A673 (cell line): ENCODE results near the gene UBXN2A. TPM values are rescaled to one million over a fixed set of nuclear protein-coding genes. Genes with fewer than 3 reads are reported as not detected.
"Not testable (repeated sequence)": the region's sequence is repeated elsewhere in the genome, so short reads cannot be mapped to it uniquely, and the experiment has no call there.

ENCODE experiments used
- BruUV-seq: library from RNA; stranded (reverse); fragments of 400-500 nt; replicated peaks from 2 replicates; lab custom pipeline; 2021; lab: Mats Ljungman, UMichigan
- CTCF ChIA-PET: fragments of 300-600 bp; sonication (Branson Sonifier 250); formaldehyde crosslinking; loops from one replicate; lab custom pipeline; 2022; ENCODE audit warnings: antibody characterized with exemption; lab: Charles Lee
- POLR2A ChIA-PET: fragments of 300-600 bp; sonication (Branson Sonifier 250); formaldehyde crosslinking; loops from one replicate; lab custom pipeline; 2022; ENCODE audit warnings: antibody characterized with exemption; ENCODE audit not compliant: low non-redundant PET; lab: Charles Lee
- DNase-seq: peaks from one replicate; pipeline ENCODE4 v3.0.0-alpha.2; 2015; ENCODE audit warnings: low spot score
- H3K27ac ChIP-seq: fragments of 200-600 bp; sonication (generic); 2 replicates; pipeline ENCODE4 v1.5.1; 2016; ENCODE audit warnings: mixed run types, low read depth, mild to moderate bottlenecking, mixed read lengths, antibody characterized with exemption, low read length; ENCODE audit not compliant: poor library complexity, severe bottlenecking
- H3K27me3 ChIP-seq: fragments of 200-600 bp; sonication (generic); replicated peaks from 2 replicates; pipeline ENCODE4 v1.6.1; 2017; ENCODE audit warnings: mixed run types, low read depth, mild to moderate bottlenecking, mixed read lengths, antibody characterized with exemption, low read length; ENCODE audit not compliant: insufficient read depth, poor library complexity
- H3K36me3 ChIP-seq: fragments of 200-600 bp; sonication (generic); 2 replicates; pipeline ENCODE4 v1.6.1; 2016; ENCODE audit warnings: mixed run types, mild to moderate bottlenecking, mixed read lengths, antibody characterized with exemption, low read length; ENCODE audit not compliant: insufficient read depth, poor library complexity, severe bottlenecking
- H3K4me1 ChIP-seq: fragments of 200-600 bp; sonication (generic); 2 replicates; pipeline ENCODE4 v1.6.1; 2017; ENCODE audit warnings: mixed run types, mild to moderate bottlenecking, mixed read lengths, antibody characterized with exemption, low read length; ENCODE audit not compliant: insufficient read depth, poor library complexity, severe bottlenecking
- H3K4me3 ChIP-seq: fragments of 200-600 bp; sonication (generic); 2 replicates; pipeline ENCODE4 v1.5.1; 2016; ENCODE audit warnings: low read depth, mixed run types, mild to moderate bottlenecking, mixed read lengths, low read length; ENCODE audit not compliant: poor library complexity, severe bottlenecking
- H3K9me3 ChIP-seq: fragments of 200-600 bp; sonication (generic); 2 replicates; pipeline ENCODE4 v1.6.1; 2016; ENCODE audit warnings: mixed run types, low read depth, mild to moderate bottlenecking, mixed read lengths, antibody characterized with exemption, low read length; ENCODE audit not compliant: poor library complexity, severe bottlenecking
- EZH2 ChIP-seq: fragments of 200-600 bp; sonication (generic); IDR thresholded peaks from 2 replicates; pipeline ENCODE4 v1.6.1; 2017; ENCODE audit warnings: borderline replicate concordance, low read depth, mild to moderate bottlenecking, mixed read lengths, antibody characterized with exemption, low read length; ENCODE audit not compliant: poor library complexity, severe bottlenecking
- intact Hi-C: fragments of 100-400 bp; cut with micrococcal nuclease; formaldehyde crosslinking; loops from one replicate; pipeline ENCODE4 v1.10.0; 2022; ENCODE audit not compliant: unreplicated experiment
- total RNA-seq: library from RNA; stranded (reverse); gene quantifications from 2 replicates; pipeline ENCODE4 v1.2.3, GENCODE V29; 2021
- TF ChIP-seq, protein P1 (sequence below): fragments of 300-800, 200-600 bp; sonication (generic); conservative IDR thresholded peaks from 2 replicates; pipeline ENCODE4 v1.5.1; 2017; ENCODE audit warnings: low read depth, mild to moderate bottlenecking, antibody characterized with exemption, low read length, moderate library complexity, mixed read lengths

The UBXN2A gene
- total RNA-seq, 1 experiment from 2014 or later = 18.3 TPM

DNA sequence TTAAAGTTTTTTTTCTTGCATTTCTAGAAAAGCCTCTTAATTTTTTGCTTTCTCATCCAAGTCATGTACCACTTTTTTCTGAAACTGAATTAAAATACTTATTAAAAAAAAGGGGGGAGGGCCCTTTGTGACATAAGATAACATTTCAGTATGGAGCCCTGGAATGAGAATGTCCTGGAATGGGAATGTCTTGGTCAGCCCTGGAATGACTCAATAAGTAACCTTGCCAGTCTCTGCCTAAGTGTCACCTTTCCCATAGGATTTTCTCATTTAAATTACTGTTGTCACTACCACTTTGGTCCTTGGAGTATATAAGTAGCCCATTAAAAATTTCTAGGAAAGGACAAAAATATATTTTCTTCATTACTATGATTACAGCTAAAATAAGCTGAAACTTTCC, 4.7 kb downstream of the UBXN2A start:
- TF ChIP-seq EZH2 = no peak
- TF ChIP-seq, protein P1, sequence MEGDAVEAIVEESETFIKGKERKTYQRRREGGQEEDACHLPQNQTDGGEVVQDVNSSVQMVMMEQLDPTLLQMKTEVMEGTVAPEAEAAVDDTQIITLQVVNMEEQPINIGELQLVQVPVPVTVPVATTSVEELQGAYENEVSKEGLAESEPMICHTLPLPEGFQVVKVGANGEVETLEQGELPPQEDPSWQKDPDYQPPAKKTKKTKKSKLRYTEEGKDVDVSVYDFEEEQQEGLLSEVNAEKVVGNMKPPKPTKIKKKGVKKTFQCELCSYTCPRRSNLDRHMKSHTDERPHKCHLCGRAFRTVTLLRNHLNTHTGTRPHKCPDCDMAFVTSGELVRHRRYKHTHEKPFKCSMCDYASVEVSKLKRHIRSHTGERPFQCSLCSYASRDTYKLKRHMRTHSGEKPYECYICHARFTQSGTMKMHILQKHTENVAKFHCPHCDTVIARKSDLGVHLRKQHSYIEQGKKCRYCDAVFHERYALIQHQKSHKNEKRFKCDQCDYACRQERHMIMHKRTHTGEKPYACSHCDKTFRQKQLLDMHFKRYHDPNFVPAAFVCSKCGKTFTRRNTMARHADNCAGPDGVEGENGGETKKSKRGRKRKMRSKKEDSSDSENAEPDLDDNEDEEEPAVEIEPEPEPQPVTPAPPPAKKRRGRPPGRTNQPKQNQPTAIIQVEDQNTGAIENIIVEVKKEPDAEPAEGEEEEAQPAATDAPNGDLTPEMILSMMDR = no peak
- CTCF ChIA-PET = no interaction called here
- BruUV-seq = no TSS peak
- POLR2A ChIA-PET = interaction anchor here (0.7 kb wide), 1 partner anchor 53 kb away, joined by 9 read pairs; no protein-coding TSS in a partner anchor
- no peaks in the 10 kb centered on the region for H3K9me3 ChIP-seq
- intact Hi-C loops = no loop called here
- no peak overlapping the region for H3K4me3 ChIP-seq
- H3K4me1 ChIP-seq = peaks cover 6% of the 10 kb centered on the region
- no peak for DNase-seq
- no peak overlapping the region for H3K27ac ChIP-seq
- H3K27me3 ChIP-seq = no peaks in the 10 kb centered on the region
- H3K36me3 ChIP-seq = no peaks in the 10 kb centered on the region

DNA sequence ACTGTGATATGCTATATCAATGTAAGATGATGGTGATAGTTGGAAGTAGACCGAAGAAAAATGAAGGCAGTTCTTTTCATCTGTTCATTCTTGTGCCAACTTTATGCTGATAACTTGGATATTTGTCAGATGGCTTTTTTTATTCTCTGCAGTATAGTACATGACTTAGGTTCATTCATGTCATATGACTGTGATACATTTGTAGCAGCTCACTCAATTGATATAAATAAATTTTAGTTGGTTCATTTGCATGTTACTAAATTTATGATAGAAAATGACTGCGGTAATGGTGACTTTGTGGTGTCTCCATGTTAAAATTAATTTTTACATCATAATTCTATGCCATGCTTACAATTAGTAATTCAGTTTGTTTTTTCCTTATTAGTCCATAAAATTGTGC, 7.1 kb downstream of the UBXN2A start:
- Histone ChIP-seq H3K27me3 (no peaks in the 10 kb centered on the region), H3K4me3 (no peak overlapping the region), H3K9me3 (no peaks in the 10 kb centered on the region), H3K27ac (no peak overlapping the region), H3K4me1 (no peaks in the 10 kb centered on the region), H3K36me3 (no peaks in the 10 kb centered on the region)
- intact Hi-C loops = no loop called here
- TF ChIP-seq, protein P1 = no peak
- no peak for TF ChIP-seq EZH2
- no peak for DNase-seq
- ChIA-PET POLR2A (no interaction called here), CTCF (no interaction called here)
- no TSS peak for BruUV-seq

DNA sequence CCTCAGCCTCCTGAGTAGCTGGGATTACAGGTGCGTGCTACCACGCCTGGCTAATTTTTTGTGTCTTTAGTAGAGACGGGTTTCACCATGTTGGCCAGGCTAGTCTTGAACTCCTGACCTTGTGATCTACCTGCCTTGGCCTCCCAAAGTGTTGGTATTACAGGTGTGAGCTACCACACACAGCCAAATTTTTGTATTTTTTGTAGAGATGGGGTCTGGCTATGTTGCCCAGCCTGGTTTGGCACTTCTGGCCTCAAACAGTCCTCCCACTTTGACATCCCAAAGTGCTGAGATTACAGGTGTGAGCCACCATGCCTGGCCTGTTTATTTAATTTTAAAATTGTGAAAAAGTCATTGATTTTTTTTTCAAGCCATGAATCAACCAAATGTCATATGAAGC, 12.3 kb downstream of the UBXN2A start:
- DNase-seq, H3K9me3 ChIP-seq, H3K36me3 ChIP-seq, CTCF ChIA-PET, BruUV-seq, H3K4me3 ChIP-seq, H3K27ac ChIP-seq, POLR2A ChIA-PET, H3K27me3 ChIP-seq, H3K4me1 ChIP-seq, intact Hi-C loops: not testable (repeated sequence)

DNA sequence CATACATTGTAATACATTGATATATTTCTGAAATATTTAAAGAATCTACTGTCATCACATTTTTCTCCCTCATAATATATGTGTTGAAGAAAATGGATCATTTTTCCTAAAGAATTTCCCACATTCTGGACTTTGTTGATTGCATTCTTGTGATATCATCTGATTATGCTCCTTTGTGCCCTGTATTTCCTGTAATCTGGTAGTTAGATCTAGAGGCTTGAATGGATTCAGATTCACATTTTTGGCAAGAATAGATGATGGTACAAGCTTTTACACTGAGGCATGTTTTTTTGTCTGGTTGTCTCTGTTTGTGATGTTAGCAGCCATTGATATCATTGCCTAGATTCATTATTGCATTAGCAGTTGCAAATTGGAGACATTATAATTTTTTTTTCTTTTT, 13.4 kb downstream of the UBXN2A start:
- no TSS peak for BruUV-seq
- POLR2A ChIA-PET = no interaction called here
- CTCF ChIA-PET = no interaction called here

More for the DNA sequence above, 13.4 kb downstream of the UBXN2A start:
- no peak overlapping the region for H3K27ac ChIP-seq
- DNase-seq = no peak
- H3K4me1 ChIP-seq = no peaks in the 10 kb centered on the region
- intact Hi-C loops = no loop called here
- no peaks in the 10 kb centered on the region for H3K27me3 ChIP-seq
- H3K9me3 ChIP-seq = no peaks in the 10 kb centered on the region
- TF ChIP-seq, protein P1 = no peak
- no peak for TF ChIP-seq EZH2
- no peaks in the 10 kb centered on the region for H3K36me3 ChIP-seq
- no peak overlapping the region for H3K4me3 ChIP-seq
